Mesendoderm (in vitro differentiated cells): ENCODE measurements around the gene ABR.
A peak's percentile ranks its signal among the peaks of the same experiment; 100 is the strongest.
"Not testable (repeated sequence)": the region's sequence is repeated elsewhere in the genome, so short reads cannot be mapped to it uniquely, and the experiment has no call there.

Experiments used
- DNase-seq: peaks from one replicate; pipeline ENCODE4 v3.0.0; 2013
- H2AK5ac ChIP-seq: 2 replicates; pipeline ENCODE4 v1.6.1; 2013; ENCODE audit warnings: low read length, inconsistent platforms
- H2BK120ac ChIP-seq: 2 replicates; pipeline ENCODE4 v1.6.1; 2013; ENCODE audit warnings: low read depth, mild to moderate bottlenecking, low read length, moderate library complexity, mixed read lengths
- H2BK15ac ChIP-seq: replicated peaks from 2 replicates; pipeline ENCODE4 v1.6.1; 2013; ENCODE audit warnings: low read depth, mild to moderate bottlenecking, moderate library complexity
- H2BK5ac ChIP-seq: 2 replicates; pipeline ENCODE4 v1.6.1; 2013; ENCODE audit warnings: low read length, inconsistent platforms
- H3K18ac ChIP-seq: 2 replicates; pipeline ENCODE4 v1.6.1; 2013; ENCODE audit warnings: mild to moderate bottlenecking, low read length, mixed read lengths
- H3K23ac ChIP-seq: one replicate; pipeline ENCODE4 v1.6.1; 2013; ENCODE audit warnings: low read length
- H3K27ac ChIP-seq: 2 replicates; pipeline ENCODE4 v1.5.1; 2013; ENCODE audit warnings: low read depth, mild to moderate bottlenecking, inconsistent platforms, low read length, moderate library complexity
- H3K27me3 ChIP-seq: 2 replicates; pipeline ENCODE4 v1.6.1; 2013; ENCODE audit warnings: low read length, control low read depth, mild to moderate bottlenecking, inconsistent platforms; ENCODE audit not compliant: insufficient read depth, poor library complexity
- H3K36me3 ChIP-seq: 2 replicates; pipeline ENCODE4 v1.6.1; 2013; ENCODE audit warnings: low read length, inconsistent platforms; ENCODE audit not compliant: control insufficient read depth, insufficient read depth
- H3K4ac ChIP-seq: one replicate; pipeline ENCODE4 v1.6.1; 2013; ENCODE audit warnings: low read depth, mild to moderate bottlenecking, low read length, moderate library complexity
- H3K4me1 ChIP-seq: 2 replicates; pipeline ENCODE4 v1.6.1; 2013; ENCODE audit warnings: low read depth, low read length, inconsistent platforms; ENCODE audit not compliant: control insufficient read depth
- H3K4me2 ChIP-seq: 2 replicates; pipeline ENCODE4 v1.6.1; 2013; ENCODE audit warnings: low read length
- H3K4me3 ChIP-seq: 2 replicates; pipeline ENCODE4 v1.5.1; 2013; ENCODE audit warnings: mild to moderate bottlenecking, low read length
- H3K56ac ChIP-seq: one replicate; pipeline ENCODE4 v1.6.1; 2013; ENCODE audit warnings: low read length
- H3K79me1 ChIP-seq: 2 replicates; pipeline ENCODE4 v1.6.1; 2013; ENCODE audit warnings: low read length, inconsistent platforms
- H3K79me2 ChIP-seq: 2 replicates; pipeline ENCODE4 v1.6.1; 2013; ENCODE audit warnings: mild to moderate bottlenecking, low read length; ENCODE audit not compliant: control insufficient read depth, insufficient read depth
- H3K9ac ChIP-seq: 2 replicates; pipeline ENCODE4 v1.6.1; 2013; ENCODE audit warnings: low read length, inconsistent platforms
- H4K5ac ChIP-seq: one replicate; pipeline ENCODE4 v1.6.1; 2013; ENCODE audit warnings: low read length
- H4K8ac ChIP-seq: one replicate; pipeline ENCODE4 v1.6.1; 2013; ENCODE audit warnings: low read depth, mild to moderate bottlenecking, control low read depth, low read length, moderate library complexity
- WGBS: extraction: QIAGEN DNeasy Blood & Tissue Kit; methylation state at CpG from one replicate; pipeline ENCODE4 v1.1.7; 2013; ENCODE audit warnings: low lambda C conversion rate, missing lambda C conversion rate; ENCODE audit not compliant: insufficient coverage; ENCODE audit errors: extremely low coverage; 5-methylcytosine and 5-hydroxymethylcytosine counted together

ABR gene

DNA sequence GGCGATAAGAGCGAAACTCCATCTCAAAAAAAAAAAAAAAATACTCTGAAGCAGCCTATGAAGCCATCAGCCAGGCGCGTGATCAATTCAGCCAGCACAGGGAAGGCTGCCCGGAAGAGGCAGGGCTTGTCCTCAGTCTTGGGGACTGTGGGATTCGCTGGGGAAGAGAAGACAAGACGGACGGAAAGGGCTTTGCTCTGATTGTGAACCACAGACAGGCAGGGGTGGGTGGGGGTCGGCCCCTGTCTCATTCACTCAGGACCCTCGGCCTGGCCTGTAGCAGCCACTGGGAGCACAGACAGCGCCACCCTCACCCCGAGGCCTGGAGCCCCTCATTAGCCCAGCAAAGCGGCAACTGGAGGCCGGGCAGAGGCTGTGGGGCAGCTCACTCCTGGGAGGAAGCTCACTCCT, 37.2 kb downstream of the ABR start:
- H4K8ac ChIP-seq: no peak overlapping the region

DNA sequence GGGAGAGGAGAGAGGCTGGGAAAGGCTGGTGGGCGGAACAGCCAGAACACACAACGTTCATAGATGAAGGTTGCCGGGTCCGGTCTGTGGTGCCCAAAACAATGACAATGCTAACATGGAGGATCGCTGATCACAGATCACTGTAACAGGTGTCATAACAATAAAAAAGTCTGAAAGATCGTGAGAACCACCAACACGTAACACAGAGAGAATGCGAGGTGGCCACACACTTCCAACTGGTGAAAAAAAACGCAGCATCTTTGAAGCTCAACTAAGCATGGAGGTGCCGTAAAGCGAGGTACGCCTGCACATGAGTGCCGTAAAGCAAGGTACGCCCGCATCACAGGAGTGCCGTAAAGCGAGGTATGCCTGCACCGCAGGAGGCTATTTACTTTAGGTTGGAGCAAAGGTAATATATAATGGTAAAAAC, 42.3 kb downstream of the ABR start:
- WGBS: no CpG with 5 or more reads among the region's 18 CpGs
- peak; percentile 41 for DNase-seq
- Histone ChIP-seq H3K56ac (no peak overlapping the region), H3K4me3 (no peak overlapping the region), H3K4me1 (no peaks in the 10 kb centered on the region), H3K23ac (no peak overlapping the region), H4K5ac (no peak overlapping the region), H3K27ac (no peak overlapping the region), H2AK5ac (no peak overlapping the region), H3K27me3 (no peaks in the 10 kb centered on the region), H3K79me2 (no peaks in the 10 kb centered on the region), H3K36me3 (no peaks in the 10 kb centered on the region), H2BK15ac (no peak overlapping the region), H2BK120ac (no peak overlapping the region), H3K9ac (no peak overlapping the region), H3K4ac (no peak overlapping the region), H2BK5ac (no peak overlapping the region), H3K18ac (no peak overlapping the region), H4K8ac (no peak overlapping the region), H3K4me2 (no peak overlapping the region), H3K79me1 (no peaks in the 10 kb centered on the region)

More for the DNA sequence above, 37.2 kb downstream of the ABR start:
- no peak overlapping the region for H3K4me2 ChIP-seq
- no peak overlapping the region for H2BK120ac ChIP-seq
- H4K5ac ChIP-seq: no peak overlapping the region
- H3K79me2 ChIP-seq: no peaks in the 10 kb centered on the region
- no peaks in the 10 kb centered on the region for H3K4me1 ChIP-seq
- H2BK15ac ChIP-seq: no peak overlapping the region
- H3K4ac ChIP-seq: no peak overlapping the region
- no peak overlapping the region for H3K4me3 ChIP-seq
- no peak overlapping the region for H3K9ac ChIP-seq
- H3K27me3 ChIP-seq: no peaks in the 10 kb centered on the region
- no peak overlapping the region for H2BK5ac ChIP-seq
- H3K36me3 ChIP-seq: no peaks in the 10 kb centered on the region
- no CpG with 5 or more reads among the region's 14 CpGs for WGBS
- H3K27ac ChIP-seq: no peak overlapping the region
- no peak overlapping the region for H3K23ac ChIP-seq
- H3K56ac ChIP-seq: no peak overlapping the region
- DNase-seq: no peak
- no peak overlapping the region for H2AK5ac ChIP-seq
- no peaks in the 10 kb centered on the region for H3K79me1 ChIP-seq
- H3K18ac ChIP-seq: no peak overlapping the region

DNA sequence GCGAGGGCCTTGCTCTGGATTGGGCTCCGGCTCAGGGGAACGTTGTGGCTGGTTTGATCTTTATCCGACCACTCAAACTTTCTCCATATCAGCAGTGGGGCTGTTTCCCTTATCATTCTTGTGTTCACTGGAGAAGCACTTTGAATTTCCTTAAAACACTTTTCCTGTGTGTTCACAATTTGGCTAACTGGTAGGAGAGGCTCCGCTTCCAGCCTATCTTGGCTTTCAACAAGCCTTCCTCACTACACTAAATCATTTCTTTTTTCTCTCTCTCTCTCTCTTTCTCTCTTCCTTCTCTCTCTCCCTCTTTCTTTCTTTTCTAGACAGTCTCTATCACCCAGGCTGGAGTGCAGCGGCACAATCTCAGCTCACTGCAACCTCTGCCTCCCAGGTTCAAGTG, 43.0 kb downstream of the ABR start:
- Histone ChIP-seq H3K9ac (no peak overlapping the region), H3K56ac (no peak overlapping the region), H2BK120ac (no peak overlapping the region), H4K8ac (no peak overlapping the region), H2BK15ac (no peak overlapping the region), H4K5ac (no peak overlapping the region), H3K27me3 (no peaks in the 10 kb centered on the region), H3K4me3 (no peak overlapping the region), H3K4me1 (no peaks in the 10 kb centered on the region), H3K4ac (no peak overlapping the region), H3K79me2 (no peaks in the 10 kb centered on the region), H2AK5ac (no peak overlapping the region), H3K79me1 (no peaks in the 10 kb centered on the region), H3K36me3 (no peaks in the 10 kb centered on the region), H3K4me2 (no peak overlapping the region), H3K27ac (no peak overlapping the region), H3K18ac (no peak overlapping the region), H2BK5ac (no peak overlapping the region), H3K23ac (no peak overlapping the region)
- WGBS: no CpG with 5 or more reads among the region's 6 CpGs
- DNase-seq: no peak

DNA sequence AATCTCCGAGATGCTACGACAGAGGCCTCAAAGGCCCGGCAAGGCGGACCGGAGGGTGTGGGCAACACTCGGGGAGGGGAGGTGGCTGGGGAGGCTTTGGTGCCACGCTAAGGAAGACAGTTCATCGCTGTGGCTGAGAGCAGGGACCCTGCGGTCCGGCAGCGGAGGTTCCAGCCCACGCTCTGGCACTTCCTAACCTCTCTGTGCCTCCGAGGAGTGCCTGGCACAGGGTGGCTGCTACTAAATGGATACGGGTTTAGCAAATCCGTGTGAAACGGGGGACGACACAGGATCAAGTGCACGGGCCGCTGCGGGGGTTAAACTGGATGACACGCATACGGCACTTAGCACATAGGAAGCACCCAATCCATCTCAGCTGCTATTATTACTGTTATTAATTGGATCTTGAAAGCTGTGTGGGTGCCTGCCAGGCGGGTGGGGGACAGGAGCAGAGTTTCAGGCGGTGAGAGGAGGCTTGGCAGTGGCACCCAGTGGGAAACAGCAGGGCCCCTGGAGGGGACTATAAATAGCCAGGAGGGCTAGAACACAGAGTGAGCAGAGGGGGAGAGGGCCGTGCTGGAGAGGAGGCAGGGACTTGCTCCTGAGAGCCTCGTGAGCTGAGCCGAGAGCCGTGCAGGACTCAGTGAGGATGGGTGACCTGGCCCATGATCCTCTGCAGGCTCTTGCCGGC, 45.0 kb downstream of the ABR start:
- WGBS: no CpG with 5 or more reads among the region's 29 CpGs
- no peak overlapping the region for H4K5ac ChIP-seq
- no peak overlapping the region for H3K18ac ChIP-seq
- no peaks in the 10 kb centered on the region for H3K4me1 ChIP-seq
- H3K4ac ChIP-seq: no peak overlapping the region
- no peak overlapping the region for H3K23ac ChIP-seq
- H3K9ac ChIP-seq: no peak overlapping the region
- H3K27ac ChIP-seq: no peak overlapping the region
- no peak overlapping the region for H4K8ac ChIP-seq
- no peaks in the 10 kb centered on the region for H3K27me3 ChIP-seq
- no peaks in the 10 kb centered on the region for H3K79me1 ChIP-seq
- H2BK5ac ChIP-seq: no peak overlapping the region
- no peak overlapping the region for H2BK120ac ChIP-seq
- DNase-seq: no peak
- H3K4me2 ChIP-seq: no peak overlapping the region
- no peak overlapping the region for H2BK15ac ChIP-seq
- H3K79me2 ChIP-seq: no peaks in the 10 kb centered on the region
- no peaks in the 10 kb centered on the region for H3K36me3 ChIP-seq
- no peak overlapping the region for H2AK5ac ChIP-seq
- no peak overlapping the region for H3K56ac ChIP-seq
- no peak overlapping the region for H3K4me3 ChIP-seq

DNA sequence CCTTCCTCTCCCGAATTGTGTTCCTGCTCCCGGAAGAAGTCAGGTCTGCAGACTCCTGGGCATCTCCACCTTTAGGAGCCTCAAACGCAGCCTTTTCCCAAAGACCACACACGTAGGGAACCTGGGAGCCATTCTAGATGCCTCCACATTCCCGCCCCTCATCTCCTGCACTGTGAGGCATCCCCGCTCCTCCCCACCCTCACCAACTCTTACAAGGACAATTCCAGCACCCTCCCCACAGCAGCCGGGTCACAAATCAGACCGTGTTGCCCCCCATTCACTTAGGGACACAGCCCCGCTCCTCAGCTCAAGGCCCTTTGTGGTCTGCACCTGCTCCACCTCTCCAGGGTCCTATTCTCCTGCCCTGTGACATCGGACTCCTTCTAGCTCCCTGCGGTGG, 49.6 kb downstream of the ABR start:
- Histone ChIP-seq H3K23ac (no peak overlapping the region), H3K4me1 (no peaks in the 10 kb centered on the region), H3K4ac (no peak overlapping the region), H3K79me1 (no peaks in the 10 kb centered on the region), H3K79me2 (no peaks in the 10 kb centered on the region), H3K9ac (no peak overlapping the region), H4K8ac (no peak overlapping the region), H3K4me3 (no peak overlapping the region), H2BK120ac (no peak overlapping the region), H3K4me2 (no peak overlapping the region), H2BK5ac (no peak overlapping the region), H3K18ac (no peak overlapping the region), H3K27ac (no peak overlapping the region), H2AK5ac (no peak overlapping the region), H2BK15ac (no peak overlapping the region), H3K56ac (no peak overlapping the region), H4K5ac (no peak overlapping the region), H3K27me3 (no peaks in the 10 kb centered on the region), H3K36me3 (no peaks in the 10 kb centered on the region)
- DNase-seq: no peak
- no CpG with 5 or more reads among the region's 11 CpGs for WGBS

DNA sequence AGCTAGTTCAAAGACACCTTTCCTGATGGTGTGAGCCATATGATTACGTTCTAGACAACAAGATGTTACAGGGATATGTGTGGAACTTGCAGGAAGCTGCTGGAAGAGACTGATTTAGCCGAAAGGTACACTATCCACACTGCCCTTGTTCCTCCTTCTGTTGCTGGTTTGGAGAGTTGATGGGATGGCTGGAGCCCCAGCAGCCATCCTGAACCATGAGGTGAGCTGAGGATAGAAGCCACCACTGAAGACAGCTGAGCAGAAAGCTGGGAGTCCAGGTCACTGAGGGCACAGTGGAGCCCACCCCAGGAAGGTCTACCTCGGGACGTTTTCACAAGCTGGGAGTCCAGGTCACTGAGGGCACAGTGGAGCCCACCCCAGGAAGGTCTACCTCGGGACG, 51.3 kb downstream of the ABR start:
- H4K8ac ChIP-seq, H3K79me2 ChIP-seq: not testable (repeated sequence)

More for the DNA sequence above, 51.3 kb downstream of the ABR start:
- DNase-seq, H3K27me3 ChIP-seq, H3K4me3 ChIP-seq, H3K27ac ChIP-seq, H2BK120ac ChIP-seq, H4K5ac ChIP-seq, H2AK5ac ChIP-seq, H3K79me1 ChIP-seq, H3K36me3 ChIP-seq, H3K56ac ChIP-seq, H2BK5ac ChIP-seq, H3K18ac ChIP-seq, H3K4ac ChIP-seq, H3K9ac ChIP-seq, H3K4me1 ChIP-seq, H3K4me2 ChIP-seq, H3K23ac ChIP-seq, H2BK15ac ChIP-seq: not testable (repeated sequence)
- WGBS: no CpG with 5 or more reads among the region's 6 CpGs
